Liver (tissue), 9 donors: ENCODE data around the gene NPY5R. TPM values are rescaled to one million over a fixed set of nuclear protein-coding genes. Genes with fewer than 3 reads are reported as not detected.

Experiments
- DNase-seq: peaks from one replicate; pipeline ENCODE4 v3.0.0-alpha.2; 2017; ENCODE audit warnings: low spot score
- H3K27ac ChIP-seq, 2 donors: one replicate each; pipeline ENCODE4 v1.7.0; 2013; ENCODE audit warnings: inconsistent platforms in 2 of 2, low read length in 2 of 2, control low read depth in 1 of 2, low read depth in 1 of 2, mild to moderate bottlenecking in 1 of 2
- H3K27me3 ChIP-seq, 4 donors: one replicate each; pipeline versions ENCODE4 v1.6.1 to v1.7.0; 2013; ENCODE audit warnings: low read length in 3 of 4, inconsistent platforms in 1 of 4, mild to moderate bottlenecking in 1 of 4, moderate library complexity in 1 of 4; ENCODE audit not compliant: control insufficient read depth in 4 of 4, insufficient read depth in 4 of 4
- H3K36me3 ChIP-seq, 4 donors: one replicate each; pipeline versions ENCODE4 v1.6.1 to v1.7.0; 2013; ENCODE audit warnings: low read length in 3 of 4, mild to moderate bottlenecking in 3 of 4, low read depth in 1 of 4, moderate library complexity in 1 of 4; ENCODE audit not compliant: control insufficient read depth in 4 of 4, insufficient read depth in 3 of 4
- H3K4me1 ChIP-seq, 4 donors: one replicate each; pipeline versions ENCODE4 v1.6.1 to v1.7.0; 2013; ENCODE audit warnings: low read length in 3 of 4, mild to moderate bottlenecking in 3 of 4, moderate library complexity in 1 of 4; ENCODE audit not compliant: control insufficient read depth in 4 of 4, insufficient read depth in 4 of 4
- H3K4me3 ChIP-seq, 3 donors: one replicate each; pipeline versions ENCODE4 v1.6.1 to v1.7.0; 2013; ENCODE audit warnings: low read length in 3 of 3, control low read depth in 1 of 3, low read depth in 1 of 3, mild to moderate bottlenecking in 1 of 3
- H3K9ac ChIP-seq, 2 donors: one replicate each; pipeline ENCODE4 v1.7.0; 2013; ENCODE audit warnings: low read length in 2 of 2, mild to moderate bottlenecking in 2 of 2, moderate library complexity in 2 of 2, control low read depth in 1 of 2, low read depth in 1 of 2
- H3K9me3 ChIP-seq, 4 donors: one replicate each; pipeline versions ENCODE4 v1.6.1 to v1.7.0; 2013; ENCODE audit warnings: low read length in 3 of 4; ENCODE audit not compliant: control insufficient read depth in 4 of 4
- EGR1 ChIP-seq, 2 donors: IDR thresholded peaks; 2 replicates each; pipeline ENCODE4 v1.6.1; 2016 to 2018; ENCODE audit warnings: antibody characterized with exemption in 2 of 2, low read depth in 2 of 2
- FOXA1 ChIP-seq: IDR thresholded peaks from 2 replicates; pipeline ENCODE4 v1.6.1; 2016; ENCODE audit warnings: antibody characterized with exemption
- FOXA2 ChIP-seq: IDR thresholded peaks from 2 replicates; pipeline ENCODE4 v1.6.1; 2016; ENCODE audit warnings: antibody characterized with exemption
- GABPA ChIP-seq, 2 donors: IDR thresholded peaks in 1 of 2; conservative IDR thresholded peaks in 1 of 2; 2 replicates each; pipeline ENCODE4 v1.6.1; 2016; ENCODE audit warnings: antibody characterized with exemption in 2 of 2, mild to moderate bottlenecking in 1 of 2, moderate library complexity in 1 of 2
- HNF4G ChIP-seq: IDR thresholded peaks from 2 replicates; pipeline ENCODE4 v1.6.1; 2016; ENCODE audit warnings: antibody characterized with exemption
- NR2F2 ChIP-seq: IDR thresholded peaks from 2 replicates; pipeline ENCODE4 v1.6.1; 2016; ENCODE audit warnings: antibody characterized with exemption
- RAD21 ChIP-seq, 2 donors: IDR thresholded peaks; 2 replicates each; pipeline ENCODE4 v1.6.1; 2016; ENCODE audit warnings: antibody characterized with exemption in 2 of 2, mild to moderate bottlenecking in 2 of 2
- SP1 ChIP-seq: IDR thresholded peaks from 2 replicates; pipeline ENCODE4 v1.6.1; 2018; ENCODE audit warnings: antibody characterized with exemption, mild to moderate bottlenecking
- TAF1 ChIP-seq: conservative IDR thresholded peaks from 2 replicates; pipeline ENCODE4 v1.6.1; 2016; ENCODE audit warnings: antibody characterized with exemption, mild to moderate bottlenecking
- YY1 ChIP-seq: IDR thresholded peaks from 2 replicates; pipeline ENCODE4 v1.6.1; 2016; ENCODE audit warnings: antibody characterized with exemption, mild to moderate bottlenecking
- WGBS: extraction: QIAGEN DNeasy Blood & Tissue Kit; methylation state at CpG from one replicate; pipeline ENCODE4 v1.1.7; 2013; 5-methylcytosine and 5-hydroxymethylcytosine counted together
- polyA plus RNA-seq, 2 donors: library from polyadenylated mRNA; stranded (reverse) in 1 of 2; unstranded in 1 of 2; fragments of 200-250 nt in 1 of 2; fragments of >200 nt in 1 of 2; fragmentation: Nextera tagmentation in 1 of 2; extraction: Ambion mirVana in 1 of 2; gene quantifications; one replicate each; pipeline versions ENCODE4 v1.2.1 to v1.2.3, GENCODE V29; 2013 to 2015
- total RNA-seq, 2 donors: library from RNA; depleted of rRNA; stranded (reverse); fragments of >200 nt; gene quantifications; one replicate each; pipeline ENCODE4 v1.2.3, GENCODE V29; 2014
- TF ChIP-seq, protein P1 (sequence below): IDR thresholded peaks from 2 replicates; pipeline ENCODE4 v1.6.1; 2016; ENCODE audit warnings: antibody characterized with exemption
- TF ChIP-seq, protein P2 (sequence below): IDR thresholded peaks from 2 replicates; pipeline ENCODE4 v1.6.1; 2016; ENCODE audit warnings: antibody characterized with exemption, mild to moderate bottlenecking
- TF ChIP-seq, protein P3 (sequence below): fragments of 150-350 bp; IDR thresholded peaks from 2 replicates; pipeline ENCODE4 v1.5.1; 2017; ENCODE audit warnings: improper control_type of control experiment, low read depth, low read length; ENCODE audit not compliant: missing input control
- TF ChIP-seq, protein P4 (sequence below): IDR thresholded peaks from 2 replicates; pipeline ENCODE4 v1.6.1; 2016; ENCODE audit warnings: antibody characterized with exemption
- TF ChIP-seq, protein P5 (sequence below): IDR thresholded peaks from 2 replicates; pipeline ENCODE4 v1.6.1; 2016; ENCODE audit warnings: antibody characterized with exemption
- donor health status: healthy.
- donor health status: healthy.
- donor health status: healthy.
- donor health status: healthy.
- donor health status: healthy.

NPY5R gene
- total and polyA plus RNA-seq, 4 donors = 0.24 to 0.51 (median 0.39) TPM

DNA sequence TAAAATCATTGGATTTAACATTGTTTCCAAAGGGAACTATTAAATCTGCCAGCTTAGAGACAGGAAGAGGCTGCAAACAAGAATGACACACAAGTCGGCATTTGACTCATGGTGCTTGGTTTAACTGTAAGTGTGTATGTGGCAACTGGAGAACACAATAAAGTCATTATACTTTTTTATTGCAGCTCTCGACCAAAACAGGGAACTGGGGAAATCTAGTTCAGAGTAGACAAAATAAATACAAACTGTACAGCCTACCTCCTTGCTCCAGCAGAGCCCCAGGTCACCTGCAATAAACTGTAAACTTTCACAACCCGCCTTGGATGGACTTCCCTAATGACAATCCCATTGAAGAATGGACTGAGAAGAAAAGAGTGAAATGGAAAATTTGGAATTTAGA, 24.0 kb downstream of the NPY5R start (continued):
- TF ChIP-seq FOXA1 (no peak), GABPA (IDR thresholded peaks at IDR 0.05 in 1 of 2, conservative IDR thresholded peaks at IDR 0.05 in 1 of 2) (no peak), SP1 (no peak), HNF4G (no peak)
- TF ChIP-seq, protein P1, sequence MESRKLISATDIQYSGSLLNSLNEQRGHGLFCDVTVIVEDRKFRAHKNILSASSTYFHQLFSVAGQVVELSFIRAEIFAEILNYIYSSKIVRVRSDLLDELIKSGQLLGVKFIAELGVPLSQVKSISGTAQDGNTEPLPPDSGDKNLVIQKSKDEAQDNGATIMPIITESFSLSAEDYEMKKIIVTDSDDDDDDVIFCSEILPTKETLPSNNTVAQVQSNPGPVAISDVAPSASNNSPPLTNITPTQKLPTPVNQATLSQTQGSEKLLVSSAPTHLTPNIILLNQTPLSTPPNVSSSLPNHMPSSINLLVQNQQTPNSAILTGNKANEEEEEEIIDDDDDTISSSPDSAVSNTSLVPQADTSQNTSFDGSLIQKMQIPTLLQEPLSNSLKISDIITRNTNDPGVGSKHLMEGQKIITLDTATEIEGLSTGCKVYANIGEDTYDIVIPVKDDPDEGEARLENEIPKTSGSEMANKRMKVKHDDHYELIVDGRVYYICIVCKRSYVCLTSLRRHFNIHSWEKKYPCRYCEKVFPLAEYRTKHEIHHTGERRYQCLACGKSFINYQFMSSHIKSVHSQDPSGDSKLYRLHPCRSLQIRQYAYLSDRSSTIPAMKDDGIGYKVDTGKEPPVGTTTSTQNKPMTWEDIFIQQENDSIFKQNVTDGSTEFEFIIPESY = no peak

DNA sequence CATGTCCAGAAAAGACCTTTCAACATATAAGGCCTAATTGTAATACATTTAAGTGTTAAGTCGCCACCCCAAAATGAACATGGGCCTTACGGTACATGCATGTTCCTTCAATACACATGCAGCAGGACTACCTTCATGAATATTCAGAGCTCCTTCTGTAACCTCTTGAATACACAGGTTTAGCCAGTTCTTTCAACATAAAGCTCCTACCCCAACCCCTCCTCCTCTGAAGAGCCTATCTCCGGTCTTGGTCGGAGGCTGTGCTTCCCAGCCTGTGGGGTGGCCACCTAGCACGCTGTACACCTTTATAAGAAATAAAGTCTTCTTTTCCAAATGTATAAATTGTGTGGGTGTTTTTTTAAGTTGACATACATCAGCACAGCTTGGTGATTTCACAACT, 28.3 kb downstream of the NPY5R start:
- no peak overlapping the region for H3K9ac ChIP-seq
- DNase-seq = no peak
- peaks cover 0 to 2% (median 0%) of the 10 kb centered on the region in 4 donors for H3K27me3 ChIP-seq
- H3K4me3 ChIP-seq = no peak overlapping the region
- no peaks in the 10 kb centered on the region for H3K36me3 ChIP-seq
- H3K9me3 ChIP-seq = no peaks in the 10 kb centered on the region
- H3K27ac ChIP-seq = no peak overlapping the region
- TF ChIP-seq FOXA1 (no peak), FOXA2 (no peak), TAF1 (no peak), EGR1 (IDR thresholded peaks at IDR 0.05; ENCODE audit: low read depth in 2 of 2) (no peak), RAD21 (IDR thresholded peaks at IDR 0.05) (no peak), YY1 (no peak), NR2F2 (no peak), SP1 (no peak)
- TF ChIP-seq, protein P1 = no peak
- TF ChIP-seq, protein P2, sequence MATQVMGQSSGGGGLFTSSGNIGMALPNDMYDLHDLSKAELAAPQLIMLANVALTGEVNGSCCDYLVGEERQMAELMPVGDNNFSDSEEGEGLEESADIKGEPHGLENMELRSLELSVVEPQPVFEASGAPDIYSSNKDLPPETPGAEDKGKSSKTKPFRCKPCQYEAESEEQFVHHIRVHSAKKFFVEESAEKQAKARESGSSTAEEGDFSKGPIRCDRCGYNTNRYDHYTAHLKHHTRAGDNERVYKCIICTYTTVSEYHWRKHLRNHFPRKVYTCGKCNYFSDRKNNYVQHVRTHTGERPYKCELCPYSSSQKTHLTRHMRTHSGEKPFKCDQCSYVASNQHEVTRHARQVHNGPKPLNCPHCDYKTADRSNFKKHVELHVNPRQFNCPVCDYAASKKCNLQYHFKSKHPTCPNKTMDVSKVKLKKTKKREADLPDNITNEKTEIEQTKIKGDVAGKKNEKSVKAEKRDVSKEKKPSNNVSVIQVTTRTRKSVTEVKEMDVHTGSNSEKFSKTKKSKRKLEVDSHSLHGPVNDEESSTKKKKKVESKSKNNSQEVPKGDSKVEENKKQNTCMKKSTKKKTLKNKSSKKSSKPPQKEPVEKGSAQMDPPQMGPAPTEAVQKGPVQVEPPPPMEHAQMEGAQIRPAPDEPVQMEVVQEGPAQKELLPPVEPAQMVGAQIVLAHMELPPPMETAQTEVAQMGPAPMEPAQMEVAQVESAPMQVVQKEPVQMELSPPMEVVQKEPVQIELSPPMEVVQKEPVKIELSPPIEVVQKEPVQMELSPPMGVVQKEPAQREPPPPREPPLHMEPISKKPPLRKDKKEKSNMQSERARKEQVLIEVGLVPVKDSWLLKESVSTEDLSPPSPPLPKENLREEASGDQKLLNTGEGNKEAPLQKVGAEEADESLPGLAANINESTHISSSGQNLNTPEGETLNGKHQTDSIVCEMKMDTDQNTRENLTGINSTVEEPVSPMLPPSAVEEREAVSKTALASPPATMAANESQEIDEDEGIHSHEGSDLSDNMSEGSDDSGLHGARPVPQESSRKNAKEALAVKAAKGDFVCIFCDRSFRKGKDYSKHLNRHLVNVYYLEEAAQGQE = no peak
- TF ChIP-seq, protein P3, sequence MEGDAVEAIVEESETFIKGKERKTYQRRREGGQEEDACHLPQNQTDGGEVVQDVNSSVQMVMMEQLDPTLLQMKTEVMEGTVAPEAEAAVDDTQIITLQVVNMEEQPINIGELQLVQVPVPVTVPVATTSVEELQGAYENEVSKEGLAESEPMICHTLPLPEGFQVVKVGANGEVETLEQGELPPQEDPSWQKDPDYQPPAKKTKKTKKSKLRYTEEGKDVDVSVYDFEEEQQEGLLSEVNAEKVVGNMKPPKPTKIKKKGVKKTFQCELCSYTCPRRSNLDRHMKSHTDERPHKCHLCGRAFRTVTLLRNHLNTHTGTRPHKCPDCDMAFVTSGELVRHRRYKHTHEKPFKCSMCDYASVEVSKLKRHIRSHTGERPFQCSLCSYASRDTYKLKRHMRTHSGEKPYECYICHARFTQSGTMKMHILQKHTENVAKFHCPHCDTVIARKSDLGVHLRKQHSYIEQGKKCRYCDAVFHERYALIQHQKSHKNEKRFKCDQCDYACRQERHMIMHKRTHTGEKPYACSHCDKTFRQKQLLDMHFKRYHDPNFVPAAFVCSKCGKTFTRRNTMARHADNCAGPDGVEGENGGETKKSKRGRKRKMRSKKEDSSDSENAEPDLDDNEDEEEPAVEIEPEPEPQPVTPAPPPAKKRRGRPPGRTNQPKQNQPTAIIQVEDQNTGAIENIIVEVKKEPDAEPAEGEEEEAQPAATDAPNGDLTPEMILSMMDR = no peak
- TF ChIP-seq, protein P4, sequence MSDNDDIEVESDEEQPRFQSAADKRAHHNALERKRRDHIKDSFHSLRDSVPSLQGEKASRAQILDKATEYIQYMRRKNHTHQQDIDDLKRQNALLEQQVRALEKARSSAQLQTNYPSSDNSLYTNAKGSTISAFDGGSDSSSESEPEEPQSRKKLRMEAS = no peak
- TF ChIP-seq, protein P5, sequence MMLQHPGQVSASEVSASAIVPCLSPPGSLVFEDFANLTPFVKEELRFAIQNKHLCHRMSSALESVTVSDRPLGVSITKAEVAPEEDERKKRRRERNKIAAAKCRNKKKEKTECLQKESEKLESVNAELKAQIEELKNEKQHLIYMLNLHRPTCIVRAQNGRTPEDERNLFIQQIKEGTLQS = no peak
- no peaks in the 10 kb centered on the region for H3K4me1 ChIP-seq
- 88% methylated on average over 5 of the region's 5 CpGs for WGBS
